IPS-20b (cell line): ENCODE measurements around the gene PIP5KL1.

Source experiments
- H3K27ac ChIP-seq: one replicate; pipeline ENCODE4 v1.5.1; 2013; ENCODE audit warnings: low read length
- H3K27me3 ChIP-seq: 2 replicates; pipeline ENCODE4 v1.6.1; 2013; ENCODE audit warnings: mild to moderate bottlenecking, low read length, inconsistent platforms; ENCODE audit not compliant: insufficient read depth
- H3K36me3 ChIP-seq: 2 replicates; pipeline ENCODE4 v1.6.1; 2013; ENCODE audit warnings: low read depth, mild to moderate bottlenecking, inconsistent platforms, low read length, moderate library complexity; ENCODE audit not compliant: insufficient read depth
- H3K4me1 ChIP-seq: 2 replicates; pipeline ENCODE4 v1.6.1; 2013; ENCODE audit warnings: mild to moderate bottlenecking, control low read depth, inconsistent platforms, low read length, moderate library complexity; ENCODE audit not compliant: insufficient read depth
- H3K4me3 ChIP-seq: 2 replicates; pipeline ENCODE4 v1.5.1; 2013; ENCODE audit warnings: mild to moderate bottlenecking, low read length, inconsistent platforms
- H3K9ac ChIP-seq: 2 replicates; pipeline ENCODE4 v1.6.1; 2013; ENCODE audit warnings: low read depth, mild to moderate bottlenecking, inconsistent platforms, low read length, moderate library complexity
- H3K9me3 ChIP-seq: 2 replicates; pipeline ENCODE4 v1.6.1; 2013; ENCODE audit warnings: mild to moderate bottlenecking, low read depth, low read length, inconsistent platforms; ENCODE audit not compliant: insufficient read depth

Gene PIP5KL1

GRCh38 chr9:127974001-127974768 is 43.6 kb upstream of the PIP5KL1 start:
- Histone ChIP-seq H3K4me3 (no peak overlapping the region), H3K9ac (no peak overlapping the region), H3K9me3 (no peaks in the 10 kb centered on the region), H3K27ac (no peak overlapping the region), H3K27me3 (no peaks in the 10 kb centered on the region), H3K36me3 (peaks cover 5% of the 10 kb centered on the region; the same call in 1 of the 2 replicates), H3K4me1 (peaks cover 33% of the 10 kb centered on the region; the same call in 1 of the 2 replicates)

DNA sequence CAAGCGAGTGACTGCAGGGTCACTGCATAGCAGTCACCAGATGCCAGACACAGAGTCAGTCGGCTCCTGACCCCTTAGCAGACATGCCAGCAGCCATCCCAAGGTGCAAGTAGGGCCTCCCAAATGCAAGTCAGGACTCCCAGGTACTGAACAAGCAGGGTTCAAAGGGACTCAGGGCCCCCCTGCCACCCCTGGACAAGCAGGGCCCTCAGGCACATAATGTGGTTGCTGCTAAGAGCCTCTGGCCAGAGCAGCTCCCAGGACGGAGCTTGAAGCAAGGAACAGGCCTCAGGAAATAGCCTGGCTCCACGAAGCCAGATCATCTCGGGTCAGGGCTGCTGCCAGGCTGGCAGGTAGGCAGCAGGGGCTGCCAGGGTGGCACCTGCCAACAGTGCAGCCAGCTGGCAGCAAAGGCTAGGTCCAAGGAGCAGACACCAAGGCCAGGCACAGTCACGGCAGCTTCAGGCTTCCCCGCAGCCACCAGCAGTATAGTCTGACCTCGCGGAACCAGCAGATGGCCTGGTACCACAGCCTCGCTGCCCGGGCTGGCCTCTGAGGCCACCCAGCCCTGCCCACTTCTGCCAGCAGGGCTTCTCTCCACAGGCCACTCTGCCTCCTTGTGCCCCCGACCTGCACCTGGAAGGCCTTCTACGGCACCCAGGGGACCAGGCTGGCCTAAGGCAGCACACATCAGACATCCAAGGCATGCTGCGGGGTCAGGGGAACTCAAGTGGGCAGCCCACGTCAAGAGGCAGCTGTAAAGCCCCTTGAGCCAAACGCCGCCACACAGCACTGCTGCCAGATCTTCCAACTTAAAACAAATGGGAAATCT is 42.8 kb upstream of the PIP5KL1 start:
- Histone ChIP-seq H3K4me1 (peaks cover 33% of the 10 kb centered on the region; the same call in 1 of the 2 replicates), H3K36me3 (peaks cover 5% of the 10 kb centered on the region; the same call in 1 of the 2 replicates), H3K27ac (no peak overlapping the region), H3K4me3 (no peak overlapping the region), H3K9me3 (no peaks in the 10 kb centered on the region), H3K9ac (no peak overlapping the region; the same call in 1 of the 2 replicates), H3K27me3 (no peaks in the 10 kb centered on the region)

- Histone ChIP-seq H3K27me3 (no peaks in the 10 kb centered on the region), H3K4me3 (no peak overlapping the region), H3K9me3 (no peaks in the 10 kb centered on the region), H3K4me1 (peaks cover 27% of the 10 kb centered on the region; the same call in 1 of the 2 replicates), H3K36me3 (peaks cover 5% of the 10 kb centered on the region; the same call in 1 of the 2 replicates), H3K27ac (no peak overlapping the region), H3K9ac (peak overlapping the region; percentile 53)
Observed at GRCh38 chr9:127972236-127972871, 41.8 kb upstream of the PIP5KL1 start.

DNA sequence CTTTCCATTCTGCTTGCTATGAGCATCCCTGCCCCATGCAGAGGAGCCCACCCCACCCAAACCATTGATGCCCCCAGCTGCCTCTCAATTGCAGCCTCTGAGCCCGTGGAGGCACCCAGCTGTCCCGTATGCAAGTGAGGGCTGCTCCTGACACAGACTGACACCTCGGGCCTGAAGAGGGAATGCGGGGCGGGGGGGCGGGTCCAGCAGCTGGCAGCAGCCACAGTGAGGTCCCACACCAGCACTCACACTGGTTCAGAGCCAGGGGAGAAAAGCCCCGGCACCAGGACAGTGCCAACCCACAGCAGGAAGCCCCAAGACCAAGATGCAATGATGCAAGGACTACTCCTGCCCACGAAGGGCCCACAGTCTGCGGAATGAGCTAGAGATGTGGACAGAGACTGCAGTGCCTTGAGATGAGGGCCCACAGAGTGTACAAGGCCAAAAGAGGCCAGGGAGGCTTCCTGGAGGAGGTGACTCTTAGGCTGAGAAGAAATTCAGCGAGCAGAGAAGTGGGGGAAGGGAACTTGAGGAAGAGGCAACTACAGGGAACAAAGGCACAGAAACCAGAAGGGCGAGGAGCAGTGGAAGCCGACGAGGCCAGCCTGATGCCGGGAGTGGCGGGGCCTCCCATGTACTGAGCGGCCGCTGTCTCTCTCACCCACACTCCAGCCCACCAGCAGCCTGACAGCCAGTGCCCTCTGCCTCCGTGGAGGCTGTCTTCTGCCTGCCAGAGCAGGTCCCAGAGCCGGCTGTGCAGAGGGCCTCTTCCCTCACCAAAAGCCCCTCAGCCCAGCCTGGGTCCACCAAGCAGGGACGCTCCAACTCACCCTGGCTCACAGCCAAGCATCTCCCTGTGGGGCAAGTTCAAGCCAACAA is 41.0 kb upstream of the PIP5KL1 start:
- H3K9ac ChIP-seq = peak overlapping the region; percentile 53
- H3K4me1 ChIP-seq = peaks cover 22% of the 10 kb centered on the region; the same call in 1 of the 2 replicates
- H3K9me3 ChIP-seq = no peaks in the 10 kb centered on the region
- no peaks in the 10 kb centered on the region for H3K27me3 ChIP-seq
- peaks cover 5% of the 10 kb centered on the region; the same call in 1 of the 2 replicates for H3K36me3 ChIP-seq
- no peak overlapping the region for H3K27ac ChIP-seq
- H3K4me3 ChIP-seq = peak overlapping the region; percentile 38; the same call in 1 of the 2 replicates

GRCh38 chr9:127970401-127971313 is 40.1 kb upstream of the PIP5KL1 start:
- Histone ChIP-seq H3K9ac (peak overlapping the region; percentile 56; the same call in 1 of the 2 replicates), H3K27ac (no peak overlapping the region), H3K9me3 (no peaks in the 10 kb centered on the region), H3K27me3 (no peaks in the 10 kb centered on the region), H3K36me3 (no peaks in the 10 kb centered on the region), H3K4me3 (no peak overlapping the region), H3K4me1 (peaks cover 24% of the 10 kb centered on the region; the same call in 1 of the 2 replicates)

- no peaks in the 10 kb centered on the region for H3K9me3 ChIP-seq
- H3K4me1 ChIP-seq = peaks cover 22% of the 10 kb centered on the region; the same call in 1 of the 2 replicates
- no peak overlapping the region for H3K4me3 ChIP-seq
- H3K27ac ChIP-seq = no peak overlapping the region
- H3K9ac ChIP-seq = no peak overlapping the region
- H3K36me3 ChIP-seq = no peaks in the 10 kb centered on the region
- H3K27me3 ChIP-seq = no peaks in the 10 kb centered on the region
Observed at GRCh38 chr9:127968700-127969383, 38.3 kb upstream of the PIP5KL1 start.

GRCh38 chr9:127968042-127968441 is 37.5 kb upstream of the PIP5KL1 start:
- H3K4me3 ChIP-seq = no peak overlapping the region
- H3K27ac ChIP-seq = no peak overlapping the region
- H3K4me1 ChIP-seq = peaks cover 23% of the 10 kb centered on the region; the same call in 1 of the 2 replicates
- no peaks in the 10 kb centered on the region for H3K36me3 ChIP-seq
- H3K9me3 ChIP-seq = no peaks in the 10 kb centered on the region
- H3K9ac ChIP-seq = no peak overlapping the region
- H3K27me3 ChIP-seq = no peaks in the 10 kb centered on the region

DNA sequence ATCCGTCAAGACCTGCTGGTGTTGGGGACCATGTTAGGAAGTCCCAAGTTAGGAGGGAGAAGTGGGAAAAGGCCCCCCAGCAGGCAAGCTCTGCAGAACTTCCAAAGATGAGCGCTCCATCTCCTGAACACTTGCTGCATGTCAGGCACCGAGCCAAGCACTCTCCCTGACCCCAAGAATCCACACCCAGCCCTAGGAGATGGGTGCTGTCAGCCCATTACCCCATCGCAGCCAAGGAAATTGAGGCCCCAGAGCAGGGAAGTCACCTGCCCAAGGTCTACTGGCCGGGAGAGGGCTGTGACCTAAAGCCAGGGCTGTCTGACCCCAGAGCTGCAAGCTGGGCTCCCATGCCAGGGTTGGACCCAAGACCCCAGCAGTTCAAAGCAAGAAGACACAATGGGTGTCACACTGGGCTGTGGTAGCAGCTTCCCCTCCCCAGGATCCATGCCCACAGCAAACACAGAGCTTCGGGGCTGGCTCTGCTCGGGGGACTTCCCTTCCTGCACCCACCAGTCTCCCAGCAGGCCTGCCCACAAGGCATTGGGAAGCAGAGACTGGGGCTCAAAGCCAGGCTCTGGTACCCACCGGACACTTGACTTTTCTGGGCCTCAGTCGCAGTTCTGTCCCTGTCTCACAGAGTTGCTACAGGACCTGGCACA is 36.7 kb upstream of the PIP5KL1 start:
- no peak overlapping the region for H3K4me3 ChIP-seq
- H3K9me3 ChIP-seq = no peaks in the 10 kb centered on the region
- no peak overlapping the region for H3K27ac ChIP-seq
- peaks cover 23% of the 10 kb centered on the region; the same call in 1 of the 2 replicates for H3K4me1 ChIP-seq
- H3K9ac ChIP-seq = no peak overlapping the region
- H3K36me3 ChIP-seq = no peaks in the 10 kb centered on the region
- H3K27me3 ChIP-seq = no peaks in the 10 kb centered on the region

DNA sequence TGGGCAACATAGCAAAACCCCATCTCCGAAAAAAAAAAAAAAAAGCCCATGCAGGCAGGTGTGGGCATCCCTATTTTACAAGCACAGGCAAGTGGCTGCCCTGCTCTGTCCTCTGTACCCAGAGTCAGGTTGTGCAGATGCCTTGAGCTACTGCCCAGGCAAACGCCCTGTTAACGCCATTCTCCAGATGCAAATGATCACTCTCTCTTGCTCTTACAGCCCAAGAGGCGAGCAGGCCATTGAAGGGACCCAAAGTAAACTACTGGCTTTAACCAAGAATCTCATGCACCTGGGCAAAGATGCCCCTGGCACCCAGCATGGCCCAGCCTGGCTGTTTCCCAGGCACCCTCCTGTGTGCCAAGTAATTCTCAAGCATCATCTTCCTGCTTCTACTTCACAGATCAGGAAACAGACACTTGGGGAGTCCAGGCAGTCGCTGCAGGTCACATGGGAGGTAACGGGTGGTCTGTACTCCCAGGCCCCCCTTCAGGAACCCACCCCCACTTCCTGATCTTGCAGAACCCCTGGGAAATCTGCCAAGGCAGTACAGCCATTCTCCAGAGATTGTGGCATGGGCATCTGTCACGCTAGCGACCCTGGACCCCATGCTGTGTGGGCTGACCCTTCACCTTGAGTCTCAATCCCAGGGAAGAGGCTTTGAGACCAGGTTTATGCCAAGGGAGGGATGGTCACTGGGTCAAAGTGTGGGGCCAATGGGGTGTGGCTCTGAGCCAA is 36.0 kb upstream of the PIP5KL1 start:
- no peaks in the 10 kb centered on the region for H3K9me3 ChIP-seq
- no peaks in the 10 kb centered on the region for H3K27me3 ChIP-seq
- H3K4me3 ChIP-seq = no peak overlapping the region
- H3K27ac ChIP-seq = no peak overlapping the region
- 0 out of 2 replicates have a peak overlapping the region, but pooled peaks have one; percentile 59 for H3K9ac ChIP-seq
- H3K36me3 ChIP-seq = no peaks in the 10 kb centered on the region
- H3K4me1 ChIP-seq = peaks cover 19% of the 10 kb centered on the region; the same call in 1 of the 2 replicates
